Astrocyte of the cerebellum (primary cell): Measurements from ENCODE around the gene SERPINA9.
"Not testable (repeated sequence)": the region's sequence is repeated elsewhere in the genome, so short reads cannot be mapped to it uniquely, and the experiment has no call there.

Experiments
- DNase-seq: peaks from one replicate; pipeline ENCODE4 v3.0.0-alpha.2; 2011; ENCODE audit warnings: low read depth
- H3K4me3 ChIP-seq: 2 replicates; pipeline ENCODE4 v1.5.1; 2011; ENCODE audit warnings: mild to moderate bottlenecking, low read depth, low read length, moderate library complexity
- in situ Hi-C: cut with HindIII; loops from 2 replicates; pipeline ENCODE4 v1.10.0; 2017; ENCODE audit warnings: low sequenced_read_pairs
- TF ChIP-seq, protein P1 (sequence below): IDR thresholded peaks from 2 replicates; pipeline ENCODE4 v1.5.1; 2012; ENCODE audit warnings: low read length, low read depth, moderate library complexity, mild to moderate bottlenecking; ENCODE audit errors: missing control alignments

SERPINA9 gene

DNA sequence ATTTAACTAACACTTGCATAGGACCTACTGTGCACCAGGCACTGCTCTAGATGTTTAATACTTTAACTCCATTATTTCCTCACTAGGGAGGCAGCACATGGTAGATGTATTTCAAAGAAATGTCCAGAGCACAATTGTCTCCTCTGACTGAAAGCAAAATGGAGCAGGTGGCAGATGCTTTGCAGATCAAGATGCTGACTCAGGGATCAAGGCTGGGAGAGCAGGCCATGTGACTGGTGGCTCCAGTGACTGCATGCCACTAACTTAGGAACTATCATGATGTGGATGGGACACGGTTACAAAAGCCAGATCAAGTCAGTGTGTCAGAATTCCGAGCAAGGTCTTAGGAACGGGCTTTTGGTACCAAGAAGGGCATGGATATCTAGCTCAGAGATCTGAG lies 51.6 kb downstream of the SERPINA9 start:
- in situ Hi-C loops = no loop called here
- TF ChIP-seq, protein P1, sequence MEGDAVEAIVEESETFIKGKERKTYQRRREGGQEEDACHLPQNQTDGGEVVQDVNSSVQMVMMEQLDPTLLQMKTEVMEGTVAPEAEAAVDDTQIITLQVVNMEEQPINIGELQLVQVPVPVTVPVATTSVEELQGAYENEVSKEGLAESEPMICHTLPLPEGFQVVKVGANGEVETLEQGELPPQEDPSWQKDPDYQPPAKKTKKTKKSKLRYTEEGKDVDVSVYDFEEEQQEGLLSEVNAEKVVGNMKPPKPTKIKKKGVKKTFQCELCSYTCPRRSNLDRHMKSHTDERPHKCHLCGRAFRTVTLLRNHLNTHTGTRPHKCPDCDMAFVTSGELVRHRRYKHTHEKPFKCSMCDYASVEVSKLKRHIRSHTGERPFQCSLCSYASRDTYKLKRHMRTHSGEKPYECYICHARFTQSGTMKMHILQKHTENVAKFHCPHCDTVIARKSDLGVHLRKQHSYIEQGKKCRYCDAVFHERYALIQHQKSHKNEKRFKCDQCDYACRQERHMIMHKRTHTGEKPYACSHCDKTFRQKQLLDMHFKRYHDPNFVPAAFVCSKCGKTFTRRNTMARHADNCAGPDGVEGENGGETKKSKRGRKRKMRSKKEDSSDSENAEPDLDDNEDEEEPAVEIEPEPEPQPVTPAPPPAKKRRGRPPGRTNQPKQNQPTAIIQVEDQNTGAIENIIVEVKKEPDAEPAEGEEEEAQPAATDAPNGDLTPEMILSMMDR = no peak
- no peak for DNase-seq
- H3K4me3 ChIP-seq = no peak overlapping the region

DNA sequence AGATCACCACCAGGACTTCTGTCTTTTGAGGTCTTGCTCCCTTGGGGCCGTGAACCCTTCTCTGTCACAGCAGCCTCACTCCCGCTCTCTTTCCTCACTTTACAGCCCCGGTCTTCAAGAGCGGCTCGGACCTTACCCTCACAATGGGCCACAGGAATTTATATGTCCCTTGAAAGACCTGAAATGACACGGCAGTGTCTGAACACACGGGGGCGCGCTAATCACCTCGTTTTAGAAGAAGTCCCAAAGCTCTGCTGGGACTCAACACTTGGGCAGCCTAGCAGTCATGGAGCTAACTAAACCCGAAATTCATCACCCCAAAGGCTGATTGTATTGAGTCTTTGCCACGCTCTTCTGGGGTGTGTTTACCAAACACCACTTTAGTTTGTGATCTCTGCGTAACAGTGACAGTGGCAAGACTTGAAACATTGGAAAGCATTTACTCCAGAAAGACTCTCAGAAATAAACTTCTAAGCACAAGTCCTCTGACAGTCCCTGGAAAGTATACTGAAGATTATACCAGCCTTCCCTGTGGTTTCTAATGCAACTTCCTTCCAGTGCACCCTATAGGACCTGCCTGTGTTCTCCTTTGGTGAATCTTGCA lies 52.4 kb downstream of the SERPINA9 start:
- in situ Hi-C loops = no loop called here
- H3K4me3 ChIP-seq = no peak overlapping the region
- TF ChIP-seq, protein P1 = peak; percentile 81
- DNase-seq = peak; percentile 54

DNA sequence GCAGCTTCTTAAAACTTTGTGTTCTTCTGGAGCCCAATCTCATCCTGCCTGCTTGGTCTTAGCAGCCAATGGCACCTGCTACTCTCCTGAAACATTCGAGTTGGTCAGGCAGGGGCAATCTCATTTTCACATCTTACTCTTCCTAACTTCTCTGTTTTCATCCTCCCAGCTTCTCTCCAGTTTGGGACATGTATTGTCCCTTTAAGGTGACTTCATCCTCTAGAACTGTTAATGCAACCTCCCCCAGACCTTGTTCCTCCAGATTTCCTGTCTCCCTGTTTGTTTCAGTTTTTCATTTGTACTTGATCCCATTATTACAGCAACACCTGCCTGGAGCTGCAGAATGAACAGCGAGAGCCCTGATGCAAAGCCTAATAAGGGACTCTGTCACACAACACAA lies 54.7 kb downstream of the SERPINA9 start:
- in situ Hi-C loops = no loop called here
- no peak overlapping the region for H3K4me3 ChIP-seq
- TF ChIP-seq, protein P1 = no peak
- no peak for DNase-seq

DNA sequence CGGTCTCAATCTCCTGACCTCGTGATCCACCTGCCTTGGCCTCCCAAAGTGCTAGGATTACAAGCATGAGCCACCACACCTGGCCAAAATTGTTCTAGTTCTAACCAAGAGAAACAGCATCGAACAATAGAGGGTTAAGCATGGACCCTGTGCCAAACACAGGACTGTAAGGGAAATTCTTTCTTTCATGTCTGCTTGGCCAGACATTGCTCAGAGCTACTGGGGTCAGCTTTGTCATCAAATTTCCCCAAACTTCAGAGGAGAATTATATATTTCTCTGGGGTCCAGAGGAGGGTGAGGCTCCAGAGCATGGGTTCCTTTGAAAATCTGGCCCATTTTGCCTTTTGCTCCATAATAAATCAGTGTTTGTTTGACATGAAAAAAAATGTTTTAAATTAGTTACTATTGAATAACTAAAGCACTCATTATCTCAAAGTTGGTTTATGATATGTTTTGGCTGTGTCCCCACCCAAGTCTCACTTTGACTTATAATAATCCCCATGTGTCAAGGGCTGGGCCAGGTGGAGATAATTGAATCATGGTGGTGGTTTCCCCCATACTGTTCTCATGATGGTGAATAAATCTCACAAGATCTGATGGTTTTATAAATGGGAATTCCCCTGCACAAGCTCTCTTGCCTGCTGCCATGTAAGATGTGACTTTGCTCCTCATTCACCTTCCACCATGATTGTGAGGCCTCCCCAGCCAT lies 58.3 kb downstream of the SERPINA9 start:
- DNase-seq, in situ Hi-C loops, H3K4me3 ChIP-seq: not testable (repeated sequence)
